GM12872 (cell line): ENCODE results near the gene PCGF3.

Experiments used
- CTCF ChIP-seq: IDR thresholded peaks from 3 replicates; pipeline ENCODE4 v1.5.1; 2011; ENCODE audit warnings: low read depth, mild to moderate bottlenecking, low read length, moderate library complexity; ENCODE audit not compliant: insufficient read depth

The PCGF3 gene

GRCh38 chr4:761739-762138 lies 56.1 kb downstream of the PCGF3 start:
- no peak for TF ChIP-seq CTCF

- peak; percentile 29; the same call in 1 of the 3 replicates for TF ChIP-seq CTCF
These were observed 56.9 kb downstream of the PCGF3 start for GRCh38 chr4:762211-763190.

GRCh38 chr4:763191-763810 lies 57.7 kb downstream of the PCGF3 start:
- TF ChIP-seq CTCF: no peak

- no peak for TF ChIP-seq CTCF
These were observed 58.3 kb downstream of the PCGF3 start for GRCh38 chr4:763922-764321.

- TF ChIP-seq CTCF: no peak
These were observed 59.0 kb downstream of the PCGF3 start for GRCh38 chr4:764405-765169.

- no peak for TF ChIP-seq CTCF
These were observed 60.5 kb downstream of the PCGF3 start for GRCh38 chr4:766152-766515.
